GM19239 (cell line): ENCODE data around the gene ZNF135.

Experiments used
- DNase-seq: peaks from one replicate; pipeline ENCODE4 v3.0.0; 2011; ENCODE audit warnings: low spot score; ENCODE audit not compliant: insufficient read length
- FAIRE-seq: peaks from 2 replicates; lab custom pipeline; 2011; peaks lifted over from hg19 to GRCh38; lab: Jason Lieb, UNC

ZNF135 gene

DNA sequence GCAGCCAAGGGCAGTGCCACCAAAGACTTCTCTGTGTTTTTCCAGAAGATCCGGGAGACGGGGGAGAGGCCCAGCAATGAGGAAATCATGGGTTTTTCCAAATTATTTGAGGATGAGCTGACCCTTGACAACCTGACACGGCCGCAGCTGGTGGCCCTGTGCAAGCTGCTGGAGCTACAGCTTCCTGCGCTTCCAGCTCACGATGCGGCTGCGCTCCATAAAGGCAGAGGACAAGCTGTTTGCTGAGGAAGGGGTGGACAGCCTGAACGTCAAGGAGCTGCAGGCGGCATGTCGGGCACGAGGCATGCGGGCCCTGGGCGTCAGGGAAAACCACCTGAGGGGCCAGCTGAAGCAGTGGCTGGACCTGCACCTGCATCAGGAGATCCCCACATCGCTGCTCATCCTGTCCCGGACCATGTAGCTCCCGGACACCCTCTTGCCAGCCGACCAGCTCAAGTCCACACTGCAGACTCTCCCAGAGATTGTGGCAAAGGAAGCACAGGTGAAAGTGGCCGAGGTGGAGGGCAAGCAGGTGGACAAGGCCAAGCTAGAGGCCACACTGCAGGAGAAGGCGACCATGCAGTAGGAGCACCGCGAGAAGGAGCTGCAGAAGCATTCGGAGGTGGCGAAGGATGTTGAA is 13.6 kb upstream of the ZNF135 start:
- DNase-seq, result no peak
- FAIRE-seq, result no peak

- FAIRE-seq (no peak), DNase-seq (no peak)
Observed at GRCh38 chr19:58046856-58047255, 12.2 kb upstream of the ZNF135 start.

GRCh38 chr19:58047672-58048071 is 11.4 kb upstream of the ZNF135 start:
- FAIRE-seq, result no peak

GRCh38 chr19:58052256-58052655 is 6.8 kb upstream of the ZNF135 start:
- FAIRE-seq, result no peak

More at GRCh38 chr19:58047672-58048071, 11.4 kb upstream of the ZNF135 start:
- DNase-seq, result no peak

GRCh38 chr19:58053480-58054156 is 5.5 kb upstream of the ZNF135 start:
- no peak for FAIRE-seq
- no peak for DNase-seq

More at GRCh38 chr19:58052256-58052655, 6.8 kb upstream of the ZNF135 start:
- DNase-seq, result no peak

DNA sequence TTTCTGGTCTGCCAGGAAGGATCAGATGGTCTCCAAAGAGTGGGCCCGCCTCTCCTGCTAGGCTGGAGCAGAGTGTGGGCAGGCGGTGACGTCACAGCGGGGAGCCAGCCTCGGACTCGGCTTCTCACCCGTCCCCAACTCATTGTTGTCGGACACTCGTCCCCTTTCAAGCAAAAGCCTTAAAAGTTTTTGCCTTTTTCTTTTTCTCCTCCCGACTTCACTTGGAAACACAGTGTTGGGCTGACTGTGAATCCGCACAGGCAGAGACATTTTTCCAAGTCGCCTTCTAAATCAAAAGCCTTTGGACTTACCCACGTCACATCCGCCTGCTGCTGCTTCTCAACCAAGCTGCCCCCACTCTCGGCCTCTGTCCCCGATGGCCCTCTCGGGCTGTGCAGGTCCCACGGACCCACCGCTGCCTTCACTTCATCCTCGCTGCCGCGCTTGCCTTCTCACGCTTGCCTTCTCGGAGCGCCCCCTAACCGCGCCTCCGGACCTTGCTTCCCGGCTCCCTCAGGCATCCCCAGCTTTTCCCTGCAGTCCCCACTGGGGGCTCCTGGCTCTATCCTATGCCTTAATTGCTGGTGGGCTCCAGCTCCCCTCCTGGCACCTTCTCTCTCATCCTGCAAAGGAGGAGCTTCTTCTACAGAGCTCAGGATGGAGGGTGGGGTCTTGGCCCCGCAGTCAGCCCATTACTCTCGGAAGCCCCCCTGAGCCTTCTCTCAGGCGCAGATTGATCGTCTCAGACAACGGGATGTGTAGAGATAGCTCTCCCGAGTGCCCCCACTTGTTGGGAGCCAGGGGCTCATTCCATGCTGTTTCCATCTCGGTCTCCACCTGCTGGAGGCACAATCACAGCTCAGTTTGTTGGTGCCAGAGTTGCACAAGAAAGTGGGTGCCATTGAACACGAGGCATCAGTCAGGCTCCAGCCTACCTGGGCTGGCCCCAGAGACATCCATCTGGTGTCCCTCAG is 3.9 kb upstream of the ZNF135 start:
- FAIRE-seq (no peak), DNase-seq (peak; percentile 4)

- DNase-seq, result no peak
Observed at GRCh38 chr19:58056261-58056660, 2.8 kb upstream of the ZNF135 start.

DNA sequence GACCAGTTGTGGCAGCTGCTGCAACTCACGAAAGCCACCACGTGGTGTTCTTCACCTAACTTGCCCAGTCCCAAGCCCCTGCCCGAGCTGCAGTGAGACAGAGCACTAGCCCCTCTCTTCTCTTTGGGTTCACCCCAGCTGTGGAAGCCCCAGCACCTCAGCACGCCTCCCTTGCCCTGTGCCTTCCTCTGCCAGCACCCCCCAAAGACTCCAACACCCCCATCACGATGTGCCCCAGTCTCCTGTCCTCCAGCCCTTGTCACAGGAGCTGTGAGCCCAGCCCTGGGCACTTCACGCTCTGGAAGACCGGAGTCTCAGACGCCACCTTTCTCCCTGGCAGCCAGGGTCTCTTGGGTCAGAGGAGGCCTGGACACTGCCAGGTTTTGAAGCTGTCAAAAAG is 2.2 kb upstream of the ZNF135 start:
- DNase-seq (no peak), FAIRE-seq (no peak)

More at GRCh38 chr19:58056261-58056660, 2.8 kb upstream of the ZNF135 start:
- no peak for FAIRE-seq

DNA sequence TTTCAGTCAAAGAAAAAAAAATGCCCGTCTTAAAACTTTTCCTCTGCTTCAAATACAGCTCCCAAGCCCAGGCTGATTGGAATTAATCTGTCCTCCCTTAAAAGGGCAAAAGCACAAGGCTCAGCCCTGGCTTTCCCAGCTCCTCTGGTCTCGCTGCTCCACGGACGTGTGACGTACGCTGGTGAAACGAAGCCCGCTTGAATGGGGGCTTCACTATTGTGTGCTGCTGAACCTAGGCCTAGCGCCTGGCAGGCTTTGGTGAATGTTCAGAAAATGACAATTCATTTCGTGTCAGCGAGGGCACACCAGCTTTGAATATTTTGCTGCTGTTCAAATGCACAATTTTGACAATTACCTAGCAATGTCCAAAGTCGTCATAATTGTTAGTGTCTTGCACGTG is 615 bp upstream of the ZNF135 start:
- no peak for FAIRE-seq

GRCh38 chr19:58059671-58060078 is 593 bp downstream of the ZNF135 start:
- DNase-seq (no peak), FAIRE-seq (no peak)

More for the DNA sequence above, 615 bp upstream of the ZNF135 start:
- DNase-seq, result no peak

GRCh38 chr19:58060231-58060630 is 1.1 kb downstream of the ZNF135 start:
- no peak for FAIRE-seq
- DNase-seq, result no peak

DNA sequence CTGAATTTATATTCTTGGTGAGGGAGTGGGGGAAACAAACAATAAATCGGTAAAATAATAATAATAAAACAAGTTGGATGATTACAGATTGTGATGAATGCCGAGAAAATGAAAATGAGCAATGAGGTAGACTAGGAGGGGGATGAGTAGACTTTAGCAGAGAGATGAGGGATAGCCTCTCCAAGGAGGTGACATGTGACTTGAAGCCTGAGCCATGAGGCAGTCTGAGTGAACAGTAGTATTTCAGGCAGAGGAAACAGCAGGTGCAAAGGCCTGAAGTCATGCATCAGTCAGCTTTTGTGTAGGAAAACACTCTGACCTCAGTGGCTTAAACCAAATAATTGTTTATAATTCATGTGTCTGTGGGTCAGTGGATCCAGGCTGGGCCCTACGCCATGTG is 4.6 kb downstream of the ZNF135 start:
- no peak for FAIRE-seq
- no peak for DNase-seq

DNA sequence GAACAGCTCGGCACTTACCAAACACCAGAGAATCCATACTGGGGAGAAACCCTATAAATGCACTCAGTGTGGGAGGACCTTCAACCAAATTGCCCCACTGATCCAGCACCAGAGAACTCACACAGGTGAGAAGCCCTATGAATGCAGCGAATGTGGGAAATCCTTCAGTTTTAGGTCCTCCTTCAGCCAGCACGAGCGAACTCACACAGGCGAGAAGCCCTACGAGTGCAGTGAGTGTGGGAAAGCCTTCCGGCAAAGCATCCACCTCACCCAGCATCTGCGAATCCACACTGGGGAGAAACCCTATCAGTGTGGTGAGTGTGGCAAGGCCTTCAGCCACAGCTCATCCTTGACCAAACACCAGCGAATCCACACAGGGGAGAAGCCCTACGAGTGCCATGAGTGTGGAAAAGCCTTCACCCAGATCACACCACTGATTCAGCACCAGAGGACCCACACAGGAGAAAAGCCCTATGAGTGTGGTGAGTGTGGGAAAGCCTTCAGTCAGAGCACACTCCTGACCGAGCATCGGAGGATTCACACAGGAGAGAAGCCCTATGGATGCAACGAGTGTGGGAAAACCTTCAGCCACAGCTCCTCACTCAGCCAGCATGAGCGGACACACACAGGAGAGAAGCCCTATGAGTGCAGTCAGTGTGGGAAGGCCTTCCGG is 8.3 kb downstream of the ZNF135 start:
- no peak for FAIRE-seq
- DNase-seq, result no peak

- no peak for FAIRE-seq
Observed at GRCh38 chr19:58079792-58080191, 20.7 kb downstream of the ZNF135 start.

DNA sequence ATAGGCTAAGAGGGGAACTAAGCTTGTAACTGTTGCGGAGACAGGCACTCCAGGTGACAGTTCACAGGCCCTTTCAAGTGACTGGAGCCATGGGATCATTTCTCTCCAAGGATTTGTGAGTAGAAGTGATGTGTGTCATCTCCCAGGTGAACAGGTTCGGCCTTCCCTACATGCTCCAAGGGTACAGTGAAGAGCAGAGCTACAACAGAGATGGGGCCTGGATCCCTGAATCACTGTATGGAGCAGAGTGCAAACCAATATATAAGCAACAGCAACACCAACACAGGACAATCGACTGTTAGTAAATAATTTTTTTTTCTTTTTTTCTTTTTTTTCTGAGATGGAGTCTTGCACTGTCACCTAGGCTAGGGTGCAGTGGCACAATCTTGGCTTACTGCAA is 23.9 kb downstream of the ZNF135 start:
- FAIRE-seq (no peak), DNase-seq (no peak)

More at GRCh38 chr19:58079792-58080191, 20.7 kb downstream of the ZNF135 start:
- no peak for DNase-seq

DNA sequence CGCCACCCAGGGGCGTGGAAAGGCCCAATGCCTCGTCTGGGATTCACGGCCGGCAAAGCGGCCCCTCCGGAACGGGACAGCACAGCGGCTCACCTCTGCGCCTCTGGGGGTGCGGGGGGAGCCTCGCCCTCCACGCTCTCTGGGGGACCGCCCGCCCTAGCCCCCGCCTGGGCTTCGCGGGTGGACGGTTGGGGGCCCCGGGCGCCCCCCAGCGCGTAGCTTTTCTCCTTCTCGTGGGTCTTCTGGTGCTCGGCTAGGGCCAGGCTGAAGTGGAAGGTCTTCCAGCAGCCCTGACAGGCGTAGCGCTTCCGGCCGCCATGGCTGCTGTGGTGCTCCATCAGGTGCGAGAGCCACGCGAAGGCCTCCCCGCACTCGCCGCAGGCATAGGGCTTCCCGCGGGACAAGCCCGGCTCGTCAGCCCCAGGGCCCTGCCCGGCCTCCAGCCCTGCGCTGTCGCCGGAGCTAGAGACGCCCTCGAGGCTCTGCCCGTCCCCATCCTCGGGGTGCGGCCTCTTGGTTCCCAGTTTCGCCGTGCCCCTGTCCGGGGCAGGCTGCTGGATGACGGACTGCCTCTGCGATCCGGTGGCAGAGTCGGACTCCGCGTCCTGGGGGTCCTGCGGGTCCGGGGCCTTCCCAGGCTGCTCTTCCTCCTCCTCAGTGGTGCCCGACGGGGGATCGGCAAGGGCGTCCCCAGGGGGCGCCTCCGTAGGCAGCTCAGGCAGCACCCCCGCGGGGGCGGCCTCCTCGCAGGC is 25.7 kb downstream of the ZNF135 start:
- no peak for FAIRE-seq

GRCh38 chr19:58085348-58085875 is 26.3 kb downstream of the ZNF135 start:
- FAIRE-seq (no peak), DNase-seq (no peak)

More for the DNA sequence above, 25.7 kb downstream of the ZNF135 start:
- DNase-seq, result no peak

- no peak for FAIRE-seq
- DNase-seq, result no peak
Observed at GRCh38 chr19:58086825-58087710, 28.0 kb downstream of the ZNF135 start.
